Esophagus squamous epithelium (tissue), 4 donors: ENCODE measurements around the gene GALNT7.

ENCODE experiments used
- CTCF ChIP-seq, 6 experiments: fragments of 450-650 bp in 4 of 6; fragments of 200-600 bp in 2 of 6; sonication (generic) in 2 of 6; IDR thresholded peaks; one replicate each; pipeline ENCODE4 v1.5.1; 2016 to 2019; ENCODE audit warnings: antibody characterized with exemption in 6 of 6, mild to moderate bottlenecking in 4 of 6, moderate library complexity in 4 of 6
- POLR2A ChIP-seq, 4 donors: fragments of 450-650 bp; IDR thresholded peaks; one replicate each; pipeline ENCODE4 v1.6.1; 2017; ENCODE audit warnings: antibody characterized with exemption in 4 of 4, mild to moderate bottlenecking in 4 of 4, moderate library complexity in 3 of 4

- TF ChIP-seq CTCF (IDR thresholded peaks at IDR 0.05) (no peak), POLR2A (IDR thresholded peaks at IDR 0.05) (no peak)
These were observed 146.1 kb downstream of the GALNT7 start for GRCh38 chr4:173314715-173315114.
